ENCODE data around the gene IL9. TPM values are rescaled to one million over a fixed set of nuclear protein-coding genes. Genes with fewer than 3 reads are reported as not detected.

Gene IL9
- total RNA-seq, result not detected in 2 replicates

DNA sequence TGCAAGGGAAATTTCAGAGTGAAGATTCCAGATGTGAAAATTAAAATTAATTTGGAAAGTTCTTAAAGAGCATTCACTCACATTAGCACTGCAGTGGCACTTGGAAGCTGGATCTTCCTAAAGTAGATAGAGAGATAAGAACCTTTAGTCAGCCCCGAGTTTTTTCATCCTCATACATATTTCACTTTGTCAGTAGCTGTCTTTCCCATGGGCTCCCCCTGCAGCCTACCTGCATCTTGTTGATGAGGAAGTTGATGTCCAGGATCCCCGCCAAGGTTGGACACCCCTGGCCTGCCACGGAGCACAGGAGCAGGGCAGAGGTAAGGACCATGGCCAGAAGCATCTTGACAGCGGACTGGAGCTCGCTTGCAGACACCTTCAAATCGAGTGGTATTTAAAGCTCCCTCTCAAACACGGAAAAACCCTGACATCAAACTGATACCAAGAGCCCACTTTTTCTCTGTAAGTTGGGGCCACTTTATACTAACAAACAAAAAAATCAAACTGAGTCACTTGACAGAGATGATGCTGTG lies at the start of gene IL9:
TSS of gene IL9 (minus strand) at position 368 of the 533 bp plus-strand sequence. CDS start at position 343, 25 bp downstream.
- DNase-seq (ENCODE audit: low read depth), result no peak
- no peak within 1 kb of the TSS for H3K4me3 ChIP-seq (ENCODE audit: low read depth, low read length)
- TF ChIP-seq, protein P1, sequence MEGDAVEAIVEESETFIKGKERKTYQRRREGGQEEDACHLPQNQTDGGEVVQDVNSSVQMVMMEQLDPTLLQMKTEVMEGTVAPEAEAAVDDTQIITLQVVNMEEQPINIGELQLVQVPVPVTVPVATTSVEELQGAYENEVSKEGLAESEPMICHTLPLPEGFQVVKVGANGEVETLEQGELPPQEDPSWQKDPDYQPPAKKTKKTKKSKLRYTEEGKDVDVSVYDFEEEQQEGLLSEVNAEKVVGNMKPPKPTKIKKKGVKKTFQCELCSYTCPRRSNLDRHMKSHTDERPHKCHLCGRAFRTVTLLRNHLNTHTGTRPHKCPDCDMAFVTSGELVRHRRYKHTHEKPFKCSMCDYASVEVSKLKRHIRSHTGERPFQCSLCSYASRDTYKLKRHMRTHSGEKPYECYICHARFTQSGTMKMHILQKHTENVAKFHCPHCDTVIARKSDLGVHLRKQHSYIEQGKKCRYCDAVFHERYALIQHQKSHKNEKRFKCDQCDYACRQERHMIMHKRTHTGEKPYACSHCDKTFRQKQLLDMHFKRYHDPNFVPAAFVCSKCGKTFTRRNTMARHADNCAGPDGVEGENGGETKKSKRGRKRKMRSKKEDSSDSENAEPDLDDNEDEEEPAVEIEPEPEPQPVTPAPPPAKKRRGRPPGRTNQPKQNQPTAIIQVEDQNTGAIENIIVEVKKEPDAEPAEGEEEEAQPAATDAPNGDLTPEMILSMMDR (IDR thresholded peaks at IDR 0.05; ENCODE audit: insufficient read depth, low read length, poor library complexity, severe bottlenecking), result no peak
- no peaks in the 10 kb centered on the region for H3K36me3 ChIP-seq (ENCODE audit: control insufficient read depth, insufficient read depth, low read length)
- H3K27me3 ChIP-seq (ENCODE audit: control insufficient read depth, insufficient read depth, low read length), result peaks cover 6% of the 10 kb centered on the region

- Histone ChIP-seq H3K4me3 (ENCODE audit: low read depth, low read length) (no peak overlapping the region), H3K27me3 (ENCODE audit: control insufficient read depth, insufficient read depth, low read length) (no peaks in the 10 kb centered on the region), H3K36me3 (ENCODE audit: control insufficient read depth, insufficient read depth, low read length) (no peaks in the 10 kb centered on the region)
- peak; percentile 56 for DNase-seq (ENCODE audit: low read depth)
- TF ChIP-seq, protein P1 (IDR thresholded peaks at IDR 0.05; ENCODE audit: insufficient read depth, low read length, poor library complexity, severe bottlenecking), result peak; percentile 61
Observed at GRCh38 chr5:135944967-135945560, 49.4 kb upstream of the IL9 start.

GRCh38 chr5:135944564-135944963 lies 48.9 kb upstream of the IL9 start:
- TF ChIP-seq, protein P1 (IDR thresholded peaks at IDR 0.05; ENCODE audit: insufficient read depth, low read length, poor library complexity, severe bottlenecking), result no peak
- Histone ChIP-seq H3K36me3 (ENCODE audit: control insufficient read depth, insufficient read depth, low read length) (no peaks in the 10 kb centered on the region), H3K27me3 (ENCODE audit: control insufficient read depth, insufficient read depth, low read length) (no peaks in the 10 kb centered on the region), H3K4me3 (ENCODE audit: low read depth, low read length) (no peak overlapping the region)
- DNase-seq (ENCODE audit: low read depth), result no peak

DNA sequence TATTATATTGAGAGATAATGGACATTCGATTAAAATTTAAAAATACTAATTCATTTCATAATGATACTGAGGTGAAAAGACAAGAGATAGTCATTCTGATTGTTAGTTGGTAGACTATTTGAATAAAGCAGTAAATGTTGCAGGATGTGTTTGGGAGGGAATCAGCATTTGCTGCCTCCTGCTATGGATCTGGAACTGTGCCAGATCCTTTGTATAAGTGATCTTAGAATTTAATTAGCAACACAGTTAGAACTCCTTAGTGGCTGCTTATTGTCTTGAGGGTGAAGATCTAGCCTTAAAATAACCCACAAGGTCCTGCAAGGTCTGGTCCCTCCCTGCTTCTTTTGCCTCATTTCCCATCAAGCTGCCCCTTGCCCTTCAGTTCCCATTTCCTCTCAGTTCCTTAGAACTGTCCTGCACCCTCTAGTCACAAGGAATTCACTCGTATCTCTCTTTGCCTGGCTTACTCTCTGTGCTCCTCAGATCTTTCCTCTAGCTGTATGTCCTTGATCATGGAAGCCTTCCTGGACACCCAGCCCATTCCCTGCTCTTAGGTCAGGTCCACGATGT lies 46.6 kb upstream of the IL9 start:
- TF ChIP-seq, protein P1 (IDR thresholded peaks at IDR 0.05; ENCODE audit: insufficient read depth, low read length, poor library complexity, severe bottlenecking), result no peak
- Histone ChIP-seq H3K4me3 (ENCODE audit: low read depth, low read length) (no peak overlapping the region), H3K36me3 (ENCODE audit: control insufficient read depth, insufficient read depth, low read length) (no peaks in the 10 kb centered on the region)

GRCh38 chr5:135941711-135942110 lies 46.1 kb upstream of the IL9 start:
- no peak for DNase-seq (ENCODE audit: low read depth)
- Histone ChIP-seq H3K4me3 (ENCODE audit: low read depth, low read length) (no peak overlapping the region), H3K27me3 (ENCODE audit: control insufficient read depth, insufficient read depth, low read length) (no peaks in the 10 kb centered on the region), H3K36me3 (ENCODE audit: control insufficient read depth, insufficient read depth, low read length) (no peaks in the 10 kb centered on the region)
- TF ChIP-seq, protein P1 (IDR thresholded peaks at IDR 0.05; ENCODE audit: insufficient read depth, low read length, poor library complexity, severe bottlenecking), result no peak

More for the DNA sequence above, 46.6 kb upstream of the IL9 start:
- DNase-seq (ENCODE audit: low read depth), result no peak
- no peaks in the 10 kb centered on the region for H3K27me3 ChIP-seq (ENCODE audit: control insufficient read depth, insufficient read depth, low read length)
